Measurements from ENCODE around the gene GRIN1. TPM values are rescaled to one million over a fixed set of nuclear protein-coding genes. Genes with fewer than 3 reads are reported as not detected.
"Not testable (repeated sequence)": the region's sequence is repeated elsewhere in the genome, so short reads cannot be mapped to it uniquely, and the experiment has no call there.

Gene GRIN1
- polyA plus RNA-seq, 1 donor = 2.6 TPM

- not testable (repeated sequence) for H3K9me3 ChIP-seq (ENCODE audit: control insufficient read depth, low read depth, low read length); H3K36me3 ChIP-seq (ENCODE audit: control insufficient read depth, insufficient read depth, low read length); H3K27ac ChIP-seq (ENCODE audit: low read length); DNase-seq; H3K4me3 ChIP-seq (ENCODE audit: low read length)
- Histone ChIP-seq H3K4me1 (ENCODE audit: control insufficient read depth, insufficient read depth, low read length) (peaks cover 20% of the 10 kb centered on the region), H3K27me3 (ENCODE audit: control insufficient read depth, insufficient read depth, low read length) (peaks cover 25% of the 10 kb centered on the region)
- no CpG with 5 or more reads among the region's 12 CpGs for WGBS (ENCODE audit: insufficient coverage, low lambda C conversion rate)
Observed at GRCh38 chr9:137118092-137118603, 20.8 kb upstream of the GRIN1 start.

- not testable (repeated sequence) for H3K27me3 ChIP-seq (ENCODE audit: control insufficient read depth, insufficient read depth, low read length); H3K9me3 ChIP-seq (ENCODE audit: control insufficient read depth, low read depth, low read length); DNase-seq; H3K27ac ChIP-seq (ENCODE audit: low read length); H3K36me3 ChIP-seq (ENCODE audit: control insufficient read depth, insufficient read depth, low read length); H3K4me3 ChIP-seq (ENCODE audit: low read length)
- peaks cover 10% of the 10 kb centered on the region for H3K4me1 ChIP-seq (ENCODE audit: control insufficient read depth, insufficient read depth, low read length)
- WGBS (ENCODE audit: insufficient coverage, low lambda C conversion rate) = 85% methylated on average over 6 of the region's 25 CpGs
Observed at GRCh38 chr9:137121927-137122795, 16.8 kb upstream of the GRIN1 start.

GRCh38 chr9:137122796-137123467, 16.0 kb upstream of the GRIN1 start:
- not testable (repeated sequence) for H3K27me3 ChIP-seq (ENCODE audit: control insufficient read depth, insufficient read depth, low read length); H3K4me3 ChIP-seq (ENCODE audit: low read length); H3K36me3 ChIP-seq (ENCODE audit: control insufficient read depth, insufficient read depth, low read length); H3K9me3 ChIP-seq (ENCODE audit: control insufficient read depth, low read depth, low read length); H3K27ac ChIP-seq (ENCODE audit: low read length); DNase-seq
- WGBS (ENCODE audit: insufficient coverage, low lambda C conversion rate) = no CpG with 5 or more reads among the region's 16 CpGs
- peaks cover 15% of the 10 kb centered on the region for H3K4me1 ChIP-seq (ENCODE audit: control insufficient read depth, insufficient read depth, low read length)

GRCh38 chr9:137123468-137123837, 15.5 kb upstream of the GRIN1 start:
- no peaks in the 10 kb centered on the region for H3K27me3 ChIP-seq (ENCODE audit: control insufficient read depth, insufficient read depth, low read length)
- no peak overlapping the region for H3K27ac ChIP-seq (ENCODE audit: low read length)
- H3K4me1 ChIP-seq (ENCODE audit: control insufficient read depth, insufficient read depth, low read length) = peaks cover 20% of the 10 kb centered on the region
- 93% methylated on average over 2 of the region's 5 CpGs for WGBS (ENCODE audit: insufficient coverage, low lambda C conversion rate)
- DNase-seq = no peak
- no peaks in the 10 kb centered on the region for H3K9me3 ChIP-seq (ENCODE audit: control insufficient read depth, low read depth, low read length)
- no peak overlapping the region for H3K4me3 ChIP-seq (ENCODE audit: low read length)
- H3K36me3 ChIP-seq (ENCODE audit: control insufficient read depth, insufficient read depth, low read length) = no peaks in the 10 kb centered on the region

- WGBS (ENCODE audit: insufficient coverage, low lambda C conversion rate) = no CpG with 5 or more reads among the region's 5 CpGs
- H3K9me3 ChIP-seq (ENCODE audit: control insufficient read depth, low read depth, low read length); H3K4me3 ChIP-seq (ENCODE audit: low read length); H3K27ac ChIP-seq (ENCODE audit: low read length); H3K36me3 ChIP-seq (ENCODE audit: control insufficient read depth, insufficient read depth, low read length); H3K27me3 ChIP-seq (ENCODE audit: control insufficient read depth, insufficient read depth, low read length); DNase-seq: not testable (repeated sequence)
- H3K4me1 ChIP-seq (ENCODE audit: control insufficient read depth, insufficient read depth, low read length) = peaks cover 24% of the 10 kb centered on the region
Observed at GRCh38 chr9:137123952-137124462, 14.9 kb upstream of the GRIN1 start.

- H3K27ac ChIP-seq (ENCODE audit: low read length) = peak overlapping the region; percentile 88
- peak overlapping the region; percentile 66 for H3K4me3 ChIP-seq (ENCODE audit: low read length)
- peaks cover 12% of the 10 kb centered on the region for H3K9me3 ChIP-seq (ENCODE audit: control insufficient read depth, low read depth, low read length)
- DNase-seq = peak in 1 of 2 donors; percentile 39
- no peaks in the 10 kb centered on the region for H3K27me3 ChIP-seq (ENCODE audit: control insufficient read depth, insufficient read depth, low read length)
- WGBS (ENCODE audit: insufficient coverage, low lambda C conversion rate) = no CpG with 5 or more reads among the region's 3 CpGs
- peaks cover 28% of the 10 kb centered on the region for H3K4me1 ChIP-seq (ENCODE audit: control insufficient read depth, insufficient read depth, low read length)
- no peaks in the 10 kb centered on the region for H3K36me3 ChIP-seq (ENCODE audit: control insufficient read depth, insufficient read depth, low read length)
Observed at GRCh38 chr9:137126786-137127185, 12.2 kb upstream of the GRIN1 start.

GRCh38 chr9:137127301-137128157, 11.4 kb upstream of the GRIN1 start:
- Histone ChIP-seq H3K36me3 (ENCODE audit: control insufficient read depth, insufficient read depth, low read length) (no peaks in the 10 kb centered on the region), H3K9me3 (ENCODE audit: control insufficient read depth, low read depth, low read length) (peaks cover 12% of the 10 kb centered on the region), H3K27ac (ENCODE audit: low read length) (peak overlapping the region; percentile 88), H3K4me1 (ENCODE audit: control insufficient read depth, insufficient read depth, low read length) (peaks cover 28% of the 10 kb centered on the region), H3K4me3 (ENCODE audit: low read length) (peak overlapping the region; percentile 66), H3K27me3 (ENCODE audit: control insufficient read depth, insufficient read depth, low read length) (peaks cover under 1% of the 10 kb centered on the region)
- peak; percentile 50 to 85 for DNase-seq
- no CpG with 5 or more reads among the region's 24 CpGs for WGBS (ENCODE audit: insufficient coverage, low lambda C conversion rate)

- H3K27ac ChIP-seq (ENCODE audit: low read length) = peak overlapping the region; percentile 88
- H3K4me3 ChIP-seq (ENCODE audit: low read length) = peak overlapping the region; percentile 66
- 18% methylated on average over 2 of the region's 19 CpGs for WGBS (ENCODE audit: insufficient coverage, low lambda C conversion rate)
- H3K9me3 ChIP-seq (ENCODE audit: control insufficient read depth, low read depth, low read length) = peaks cover 15% of the 10 kb centered on the region
- H3K27me3 ChIP-seq (ENCODE audit: control insufficient read depth, insufficient read depth, low read length) = peaks cover 3% of the 10 kb centered on the region
- H3K36me3 ChIP-seq (ENCODE audit: control insufficient read depth, insufficient read depth, low read length) = no peaks in the 10 kb centered on the region
- H3K4me1 ChIP-seq (ENCODE audit: control insufficient read depth, insufficient read depth, low read length) = peaks cover 28% of the 10 kb centered on the region
- DNase-seq = no peak
Observed at GRCh38 chr9:137128158-137128861, 10.6 kb upstream of the GRIN1 start.

- Histone ChIP-seq H3K27ac (ENCODE audit: low read length) (peak overlapping the region; percentile 88), H3K27me3 (ENCODE audit: control insufficient read depth, insufficient read depth, low read length) (peaks cover 3% of the 10 kb centered on the region), H3K9me3 (ENCODE audit: control insufficient read depth, low read depth, low read length) (peaks cover 16% of the 10 kb centered on the region), H3K4me3 (ENCODE audit: low read length) (peak overlapping the region; percentile 66), H3K36me3 (ENCODE audit: control insufficient read depth, insufficient read depth, low read length) (no peaks in the 10 kb centered on the region), H3K4me1 (ENCODE audit: control insufficient read depth, insufficient read depth, low read length) (peaks cover 28% of the 10 kb centered on the region)
- DNase-seq = peak; percentile 45 to 76
- 12% methylated on average over 5 of the region's 37 CpGs for WGBS (ENCODE audit: insufficient coverage, low lambda C conversion rate)
Observed at GRCh38 chr9:137128862-137129455, 10.0 kb upstream of the GRIN1 start.
